GM12873 (cell line): ENCODE measurements around the gene GCA.

Experiments used
- CTCF ChIP-seq: IDR thresholded peaks from 2 replicates; pipeline ENCODE4 v1.5.1; 2012; ENCODE audit warnings: low read depth, mild to moderate bottlenecking, moderate library complexity, low read length, control low read depth; ENCODE audit not compliant: insufficient read depth; ENCODE audit errors: missing control alignments

GCA gene

GRCh38 chr2:162343824-162344616 lies at the start of gene GCA:
Gene GCA, plus strand, starts transcription at chr2:162344132. Its CDS starts 117 bp downstream, at chr2:162344249.
- TF ChIP-seq CTCF = no peak

- TF ChIP-seq CTCF = no peak
Observed at GRCh38 chr2:162295009-162295408, 48.9 kb upstream of the GCA start.

- peak; percentile 65 for TF ChIP-seq CTCF
Observed at GRCh38 chr2:162297925-162298552, 45.9 kb upstream of the GCA start.

- TF ChIP-seq CTCF = no peak
Observed at GRCh38 chr2:162298669-162299335, 45.1 kb upstream of the GCA start.

- TF ChIP-seq CTCF = no peak
Observed at GRCh38 chr2:162300266-162300665, 43.7 kb upstream of the GCA start.

- peak; percentile 72 for TF ChIP-seq CTCF
Observed at GRCh38 chr2:162301151-162301804, 42.7 kb upstream of the GCA start.

GRCh38 chr2:162301877-162302276 lies 42.1 kb upstream of the GCA start:
- TF ChIP-seq CTCF = no peak
